Ascending aorta (tissue), 2 donors: Measurements from ENCODE around the gene JAZF1. TPM values are rescaled to one million over a fixed set of nuclear protein-coding genes. Genes with fewer than 3 reads are reported as not detected.

Experiments used
- DNase-seq, 2 donors: peaks; one replicate each; pipeline ENCODE4 v3.0.0-alpha.2; 2019; ENCODE audit warnings: low spot score in 2 of 2
- H3K27ac ChIP-seq, 2 donors: fragments of 200-600 bp; sonication (generic); one replicate each; pipeline ENCODE4 v1.5.1; 2016 to 2017; ENCODE audit warnings: mild to moderate bottlenecking in 1 of 2
- H3K27me3 ChIP-seq: fragments of 200-600 bp; sonication (generic); one replicate; pipeline ENCODE4 v1.5.1; 2017
- H3K36me3 ChIP-seq, 2 donors: fragments of 200-600 bp; sonication (generic); one replicate each; pipeline ENCODE4 v1.5.1; 2016
- H3K4me1 ChIP-seq, 2 donors: fragments of 200-600 bp; sonication (generic); one replicate each; pipeline ENCODE4 v1.5.1; 2016 to 2017; ENCODE audit warnings: mild to moderate bottlenecking in 1 of 2
- H3K4me3 ChIP-seq, 2 donors: fragments of 200-600 bp; sonication (generic); one replicate each; pipeline ENCODE4 v1.5.1; 2016 to 2017; ENCODE audit warnings: mild to moderate bottlenecking in 1 of 2
- H3K9me3 ChIP-seq, 2 donors: fragments of 200-600 bp; sonication (generic); one replicate each; pipeline ENCODE4 v1.5.1; 2016
- intact Hi-C: fragments of 100-400 bp; cut with DNase I; formaldehyde crosslinking; loops from one replicate; pipeline ENCODE4 v1.15.1; 2023
- total RNA-seq: library from RNA; depleted of rRNA; stranded (reverse); fragments of >200 nt; gene quantifications from one replicate; pipeline ENCODE4 v1.1.0, GENCODE V29; 2016
- TF ChIP-seq, protein P1 (sequence below), 3 experiments: fragments of 200-600 bp in 2 of 3; fragments of 450-650 bp in 1 of 3; sonication (generic) in 2 of 3; IDR thresholded peaks; one replicate each; pipeline ENCODE4 v1.5.1; 2016 to 2019; ENCODE audit warnings: antibody characterized with exemption in 3 of 3, mild to moderate bottlenecking in 1 of 3, moderate library complexity in 1 of 3

JAZF1 gene
- total RNA-seq, 1 donor from 2014 or later: 37.7 TPM

DNA sequence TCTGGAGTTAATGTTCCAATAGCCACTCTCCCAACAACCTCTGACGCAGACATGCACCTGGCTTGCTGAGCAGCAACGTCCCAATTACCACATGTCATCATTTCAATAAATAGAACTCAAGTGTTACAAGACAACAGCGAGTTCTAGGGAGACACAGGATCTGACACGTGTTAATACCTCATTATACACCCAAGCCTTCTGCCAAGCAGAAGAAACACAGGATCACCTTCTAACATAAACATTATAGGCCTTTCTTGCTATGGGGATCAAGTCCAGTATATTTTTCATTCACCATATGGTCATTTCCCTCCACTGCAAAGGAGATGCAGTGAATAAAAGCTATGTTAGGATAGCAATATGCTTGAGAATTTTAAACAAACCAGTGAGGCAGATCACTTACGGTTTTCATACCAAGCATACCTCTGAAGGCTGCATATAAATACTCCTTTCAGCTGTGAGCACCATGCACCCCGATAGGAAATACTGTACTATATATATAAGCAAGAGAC is 74.2 kb downstream of the JAZF1 start:
- H3K9me3 ChIP-seq: no peaks in the 10 kb centered on the region
- H3K4me1 ChIP-seq: peaks cover 0 to 2% of the 10 kb centered on the region in 2 donors
- H3K27me3 ChIP-seq: no peaks in the 10 kb centered on the region
- no peak overlapping the region for H3K27ac ChIP-seq
- TF ChIP-seq, protein P1, sequence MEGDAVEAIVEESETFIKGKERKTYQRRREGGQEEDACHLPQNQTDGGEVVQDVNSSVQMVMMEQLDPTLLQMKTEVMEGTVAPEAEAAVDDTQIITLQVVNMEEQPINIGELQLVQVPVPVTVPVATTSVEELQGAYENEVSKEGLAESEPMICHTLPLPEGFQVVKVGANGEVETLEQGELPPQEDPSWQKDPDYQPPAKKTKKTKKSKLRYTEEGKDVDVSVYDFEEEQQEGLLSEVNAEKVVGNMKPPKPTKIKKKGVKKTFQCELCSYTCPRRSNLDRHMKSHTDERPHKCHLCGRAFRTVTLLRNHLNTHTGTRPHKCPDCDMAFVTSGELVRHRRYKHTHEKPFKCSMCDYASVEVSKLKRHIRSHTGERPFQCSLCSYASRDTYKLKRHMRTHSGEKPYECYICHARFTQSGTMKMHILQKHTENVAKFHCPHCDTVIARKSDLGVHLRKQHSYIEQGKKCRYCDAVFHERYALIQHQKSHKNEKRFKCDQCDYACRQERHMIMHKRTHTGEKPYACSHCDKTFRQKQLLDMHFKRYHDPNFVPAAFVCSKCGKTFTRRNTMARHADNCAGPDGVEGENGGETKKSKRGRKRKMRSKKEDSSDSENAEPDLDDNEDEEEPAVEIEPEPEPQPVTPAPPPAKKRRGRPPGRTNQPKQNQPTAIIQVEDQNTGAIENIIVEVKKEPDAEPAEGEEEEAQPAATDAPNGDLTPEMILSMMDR (IDR thresholded peaks at IDR 0.05): no peak
- no peak for DNase-seq
- no peak overlapping the region for H3K4me3 ChIP-seq
- intact Hi-C loops: loop anchor here (5.0 kb wide), 1 partner anchor 71 kb away; no protein-coding TSS in a partner anchor
- H3K36me3 ChIP-seq: no peaks in the 10 kb centered on the region

DNA sequence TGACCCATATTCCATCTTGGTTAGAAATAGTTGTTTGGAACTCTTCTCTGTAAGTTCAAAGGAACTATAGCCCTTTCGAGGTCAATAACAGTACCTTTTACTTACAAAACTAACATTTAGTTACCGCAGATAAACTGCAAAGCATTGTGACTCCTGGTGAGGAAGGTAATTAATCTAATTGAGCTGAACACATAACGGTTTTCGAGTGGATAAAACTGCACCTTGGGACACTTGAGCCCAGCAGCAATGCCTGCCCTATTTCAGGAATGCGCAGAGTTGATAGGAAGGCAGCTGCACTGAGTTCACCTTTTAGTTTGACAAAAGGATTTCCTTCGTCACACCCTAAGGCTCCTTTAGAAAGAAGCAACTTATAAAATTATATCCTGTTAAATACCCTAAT is 75.4 kb downstream of the JAZF1 start:
- H3K36me3 ChIP-seq: no peaks in the 10 kb centered on the region
- no peak overlapping the region for H3K4me3 ChIP-seq
- H3K27me3 ChIP-seq: no peaks in the 10 kb centered on the region
- intact Hi-C loops: loop anchor here (5.0 kb wide), 1 partner anchor 72 kb away; no protein-coding TSS in a partner anchor
- no peaks in the 10 kb centered on the region for H3K9me3 ChIP-seq
- TF ChIP-seq, protein P1 (IDR thresholded peaks at IDR 0.05): no peak
- H3K4me1 ChIP-seq: peaks cover 0 to 2% of the 10 kb centered on the region in 2 donors
- no peak overlapping the region for H3K27ac ChIP-seq
- DNase-seq: no peak

- no peak for DNase-seq
- H3K9me3 ChIP-seq: no peaks in the 10 kb centered on the region
- no peak overlapping the region for H3K4me3 ChIP-seq
- H3K36me3 ChIP-seq: no peaks in the 10 kb centered on the region
- H3K27ac ChIP-seq: no peak overlapping the region
- intact Hi-C loops: loop anchor here (5.0 kb wide), 1 partner anchor 72 kb away; no protein-coding TSS in a partner anchor
- peaks cover 0 to 2% of the 10 kb centered on the region in 2 donors for H3K4me1 ChIP-seq
- TF ChIP-seq, protein P1 (IDR thresholded peaks at IDR 0.05): no peak
- no peaks in the 10 kb centered on the region for H3K27me3 ChIP-seq
Measured at GRCh38 chr7:28104811-28105210, 75.8 kb downstream of the JAZF1 start.

GRCh38 chr7:28104041-28104541 is 76.5 kb downstream of the JAZF1 start:
- H3K27ac ChIP-seq: no peak overlapping the region
- H3K4me1 ChIP-seq: peaks cover 0 to 2% of the 10 kb centered on the region in 2 donors
- intact Hi-C loops: no loop called here
- H3K36me3 ChIP-seq: no peaks in the 10 kb centered on the region
- no peaks in the 10 kb centered on the region for H3K27me3 ChIP-seq
- TF ChIP-seq, protein P1 (IDR thresholded peaks at IDR 0.05): no peak
- no peak for DNase-seq
- no peak overlapping the region for H3K4me3 ChIP-seq
- no peaks in the 10 kb centered on the region for H3K9me3 ChIP-seq

DNA sequence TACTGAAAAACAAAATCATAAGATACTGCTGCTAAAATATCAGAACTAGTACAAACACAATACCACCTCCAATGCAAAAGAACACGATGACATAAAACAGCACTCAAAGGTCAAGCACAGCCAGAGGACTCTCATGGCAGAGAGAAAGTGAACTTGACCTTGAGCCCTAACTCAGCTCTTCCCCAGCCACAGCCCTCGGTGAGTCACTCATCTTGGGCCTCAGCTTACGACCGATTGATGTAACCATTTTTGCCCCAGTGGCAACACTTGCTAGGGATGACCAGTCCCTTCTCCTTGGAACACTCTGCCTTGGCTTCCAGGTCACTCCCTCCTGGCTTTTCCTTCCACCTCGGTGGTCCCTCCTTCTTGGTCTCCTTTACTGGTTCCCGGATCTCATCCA is 77.8 kb downstream of the JAZF1 start:
- intact Hi-C loops: no loop called here

More for the DNA sequence above, 77.8 kb downstream of the JAZF1 start:
- H3K4me3 ChIP-seq: no peak overlapping the region
- no peak for DNase-seq
- no peaks in the 10 kb centered on the region for H3K4me1 ChIP-seq
- no peaks in the 10 kb centered on the region for H3K36me3 ChIP-seq
- H3K27me3 ChIP-seq: no peaks in the 10 kb centered on the region
- H3K9me3 ChIP-seq: no peaks in the 10 kb centered on the region
- no peak overlapping the region for H3K27ac ChIP-seq
- TF ChIP-seq, protein P1 (IDR thresholded peaks at IDR 0.05): no peak
